HCT116 (cell line): Measurements from ENCODE around the gene APOL6.

ENCODE experiments used
- CTCF ChIP-seq, 3 experiments: fragments of 200-600 bp in 1 of 3; sonication (generic) in 1 of 3; IDR thresholded peaks in 2 of 3; conservative IDR thresholded peaks in 1 of 3; 2 replicates each; pipeline ENCODE4 v1.5.1; 2012 to 2017; ENCODE audit warnings: low read depth in 2 of 3, low read length in 2 of 3, antibody characterized with exemption in 1 of 3, borderline replicate concordance in 1 of 3, control low read depth in 1 of 3, mild to moderate bottlenecking in 1 of 3, mixed read lengths in 1 of 3, mixed run types in 1 of 3, moderate library complexity in 1 of 3; ENCODE audit not compliant: insufficient read depth in 1 of 3
- EZH2phosphoT487 ChIP-seq: fragments of 200-600 bp; IDR thresholded peaks from 2 replicates; pipeline ENCODE4 v1.6.1; 2018; ENCODE audit warnings: antibody characterized with exemption, borderline replicate concordance
- FOSL1 ChIP-seq: IDR thresholded peaks from 2 replicates; pipeline ENCODE4 v1.6.1; 2012; ENCODE audit warnings: low read depth
- POLR2AphosphoS5 ChIP-seq: IDR thresholded peaks from 2 replicates; pipeline ENCODE4 v1.6.1; 2011; ENCODE audit warnings: mild to moderate bottlenecking, low read depth, low read length, moderate library complexity
- REST ChIP-seq: IDR thresholded peaks from 2 replicates; pipeline ENCODE4 v1.6.1; 2012; ENCODE audit warnings: low read depth
- ZFX ChIP-seq: fragments of 450-650 bp; IDR thresholded peaks from 2 replicates; pipeline ENCODE4 v1.6.1; 2017
- ZNF274 ChIP-seq: fragments of 200-500 bp; sonication (Bioruptor generic); IDR thresholded peaks from 2 replicates; pipeline ENCODE4 v1.6.1; 2014; ENCODE audit warnings: mild to moderate bottlenecking, low read depth, low read length, inconsistent platforms

DNA sequence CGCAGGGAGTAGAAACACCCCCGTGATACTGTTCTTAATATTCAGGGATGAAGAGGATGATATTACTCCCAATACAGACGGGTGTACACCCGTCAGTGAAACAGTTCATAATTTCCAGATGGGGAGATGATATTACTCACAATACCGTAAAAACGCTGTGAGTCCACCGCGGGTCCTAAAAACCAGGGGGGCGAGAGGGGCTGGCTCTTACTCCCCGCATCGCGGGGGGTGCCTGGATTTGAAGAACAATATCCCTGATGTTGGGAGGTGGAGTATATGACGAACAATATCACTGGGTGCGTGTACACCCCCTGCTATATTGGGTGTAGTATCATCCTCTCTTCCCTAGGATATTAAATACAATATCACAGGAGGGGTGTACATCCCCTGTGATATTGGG, 48.9 kb downstream of the APOL6 start:
- TF ChIP-seq FOSL1 (no peak), ZFX (no peak), CTCF (IDR thresholded peaks at IDR 0.05 in 2 of 3, conservative IDR thresholded peaks at IDR 0.05 in 1 of 3; ENCODE audit: borderline replicate concordance in 1 of 3, insufficient read depth in 1 of 3, low read depth in 2 of 3, low read length in 2 of 3) (no peak), REST (no peak), ZNF274 (no peak), EZH2phosphoT487 (no peak), POLR2AphosphoS5 (no peak)
